GM19372 (cell line): ENCODE results near the gene HTR5A.

Source experiments
- ATAC-seq: cut with Tn5 transposase; IDR thresholded peaks from one replicate; pipeline ENCODE4 v1.9.1; 2021; ENCODE audit warnings: mild to moderate bottlenecking, low read depth, moderate library complexity; ENCODE audit not compliant: unreplicated experiment

HTR5A gene

GRCh38 chr7:155084969-155085368 lies 14.8 kb downstream of the HTR5A start:
- ATAC-seq: no peak

- no peak for ATAC-seq
These were observed 20.6 kb downstream of the HTR5A start for GRCh38 chr7:155090684-155091083.

- ATAC-seq: no peak
These were observed 23.5 kb downstream of the HTR5A start for GRCh38 chr7:155093596-155093995.

- ATAC-seq: no peak
These were observed 24.6 kb downstream of the HTR5A start for GRCh38 chr7:155094636-155095135.

GRCh38 chr7:155097338-155097737 lies 27.2 kb downstream of the HTR5A start:
- no peak for ATAC-seq

GRCh38 chr7:155103839-155104238 lies 33.7 kb downstream of the HTR5A start:
- no peak for ATAC-seq

- ATAC-seq: no peak
These were observed 34.8 kb downstream of the HTR5A start for GRCh38 chr7:155104913-155105312.

GRCh38 chr7:155106356-155106755 lies 36.2 kb downstream of the HTR5A start:
- ATAC-seq: no peak

GRCh38 chr7:155107126-155107525 lies 37.0 kb downstream of the HTR5A start:
- ATAC-seq: no peak

GRCh38 chr7:155108144-155108901 lies 38.2 kb downstream of the HTR5A start:
- ATAC-seq: no peak

GRCh38 chr7:155109121-155109520 lies 39.0 kb downstream of the HTR5A start:
- ATAC-seq: no peak

- no peak for ATAC-seq
These were observed 45.2 kb downstream of the HTR5A start for GRCh38 chr7:155115288-155115687.

GRCh38 chr7:155119801-155120382 lies 49.8 kb downstream of the HTR5A start:
- ATAC-seq: no peak

- no peak for ATAC-seq
These were observed 50.3 kb downstream of the HTR5A start for GRCh38 chr7:155120460-155120859.

- ATAC-seq: no peak
These were observed 52.7 kb downstream of the HTR5A start for GRCh38 chr7:155122831-155123230.

- ATAC-seq: no peak
These were observed 53.3 kb downstream of the HTR5A start for GRCh38 chr7:155123413-155123812.

GRCh38 chr7:155124706-155125105 lies 54.6 kb downstream of the HTR5A start:
- no peak for ATAC-seq

GRCh38 chr7:155129186-155129585 lies 59.1 kb downstream of the HTR5A start:
- ATAC-seq: no peak

- ATAC-seq: no peak
These were observed 59.7 kb downstream of the HTR5A start for GRCh38 chr7:155129789-155130188.

- no peak for ATAC-seq
These were observed 60.4 kb downstream of the HTR5A start for GRCh38 chr7:155130493-155130892.

- no peak for ATAC-seq
These were observed 61.0 kb downstream of the HTR5A start for GRCh38 chr7:155131090-155131489.

GRCh38 chr7:155132431-155132830 lies 62.3 kb downstream of the HTR5A start:
- no peak for ATAC-seq
